ENCODE data around the gene PKN1. TPM values are rescaled to one million over a fixed set of nuclear protein-coding genes. Genes with fewer than 3 reads are reported as not detected.

The PKN1 gene
- total and polyA plus RNA-seq, 4 donors = 13.7 to 41.6 (median 22.3) TPM

GRCh38 chr19:14425696-14426138, 7.4 kb upstream of the PKN1 start:
- 79% methylated on average over 7 of the region's 7 CpGs for whole genome bisulfite sequencing
- H3K4me3 ChIP-seq (ENCODE audit: low read depth in 1 of 3, low read length in 3 of 3) = no peak overlapping the region
- no peak for DNase-seq (ENCODE audit: low spot score)

GRCh38 chr19:14427461-14427860, 5.6 kb upstream of the PKN1 start:
- no peaks in the 10 kb centered on the region for H3K9me3 ChIP-seq (ENCODE audit: control insufficient read depth in 4 of 4, low read length in 3 of 4)
- no peak overlapping the region for H3K27ac ChIP-seq (ENCODE audit: low read depth in 1 of 2, low read length in 2 of 2)
- no peak for DNase-seq (ENCODE audit: low spot score)
- WGBS = 79% methylated on average over 2 of the region's 2 CpGs
- no peak overlapping the region for H3K4me3 ChIP-seq (ENCODE audit: low read depth in 1 of 3, low read length in 3 of 3)
- TF ChIP-seq RAD21 (IDR thresholded peaks at IDR 0.05) (no peak), HNF4G (IDR thresholded peaks at IDR 0.05) (no peak), YY1 (IDR thresholded peaks at IDR 0.05) (no peak), FOXA2 (IDR thresholded peaks at IDR 0.05) (no peak), MAX (IDR thresholded peaks at IDR 0.05) (no peak), TAF1 (conservative IDR thresholded peaks at IDR 0.05) (no peak), ZBTB33 (IDR thresholded peaks at IDR 0.05) (no peak)
- no peak overlapping the region for H3K9ac ChIP-seq (ENCODE audit: low read depth in 1 of 2, low read length in 2 of 2)
- no peaks in the 10 kb centered on the region for H3K27me3 ChIP-seq (ENCODE audit: control insufficient read depth in 4 of 4, insufficient read depth in 4 of 4, low read length in 3 of 4)
- peaks cover 0 to 3% (median 2%) of the 10 kb centered on the region in 4 donors for H3K4me1 ChIP-seq (ENCODE audit: control insufficient read depth in 4 of 4, insufficient read depth in 4 of 4, low read length in 3 of 4)
- no peaks in the 10 kb centered on the region for H3K36me3 ChIP-seq (ENCODE audit: control insufficient read depth in 4 of 4, insufficient read depth in 3 of 4, low read depth in 1 of 4, low read length in 3 of 4)

More at GRCh38 chr19:14425696-14426138, 7.4 kb upstream of the PKN1 start:
- Histone ChIP-seq H3K9ac (ENCODE audit: low read depth in 1 of 2, low read length in 2 of 2) (no peak overlapping the region), H3K36me3 (ENCODE audit: control insufficient read depth in 4 of 4, insufficient read depth in 3 of 4, low read depth in 1 of 4, low read length in 3 of 4) (no peaks in the 10 kb centered on the region), H3K4me1 (ENCODE audit: control insufficient read depth in 4 of 4, insufficient read depth in 4 of 4, low read length in 3 of 4) (no peaks in the 10 kb centered on the region), H3K9me3 (ENCODE audit: control insufficient read depth in 4 of 4, low read length in 3 of 4) (no peaks in the 10 kb centered on the region), H3K27ac (ENCODE audit: low read depth in 1 of 2, low read length in 2 of 2) (no peak overlapping the region), H3K27me3 (ENCODE audit: control insufficient read depth in 4 of 4, insufficient read depth in 4 of 4, low read length in 3 of 4) (no peaks in the 10 kb centered on the region)
- no peak for TF ChIP-seq ATF3 (IDR thresholded peaks at IDR 0.05)
- TF ChIP-seq MAX (IDR thresholded peaks at IDR 0.05) = no peak
- no peak for TF ChIP-seq NR2F2 (IDR thresholded peaks at IDR 0.05)
- no peak for TF ChIP-seq HNF4A (conservative IDR thresholded peaks at IDR 0.05)
- TF ChIP-seq FOXA1 (IDR thresholded peaks at IDR 0.05) = no peak
- TF ChIP-seq GABPA (IDR thresholded peaks at IDR 0.05 in 1 of 2, conservative IDR thresholded peaks at IDR 0.05 in 1 of 2) = no peak
- TF ChIP-seq REST (IDR thresholded peaks at IDR 0.05) = no peak
- TF ChIP-seq TAF1 (conservative IDR thresholded peaks at IDR 0.05) = no peak
- no peak for TF ChIP-seq SP1 (IDR thresholded peaks at IDR 0.05)

Measured in liver (tissue), 9 donors.